ENCODE data around the gene PSMD4.

The PSMD4 gene

GRCh38 chr1:151282883-151283725 lies 28.6 kb downstream of the PSMD4 start:
- ATAC-seq, result peak; percentile 3
- TF ChIP-seq SNAI2 (CRISPR knock-in tag; IDR thresholded peaks at IDR 0.05) (no peak), GLIS3 (CRISPR knock-in tag; IDR thresholded peaks at IDR 0.05) (no peak), CSRNP3 (CRISPR knock-in tag; IDR thresholded peaks at IDR 0.05) (no peak), RARB (CRISPR knock-in tag; IDR thresholded peaks at IDR 0.05) (no peak), CREB5 (CRISPR knock-in tag; IDR thresholded peaks at IDR 0.05; ENCODE audit: low read depth) (no peak), OSR1 (CRISPR knock-in tag; IDR thresholded peaks at IDR 0.05) (no peak), ARNTL (CRISPR knock-in tag; IDR thresholded peaks at IDR 0.05; ENCODE audit: borderline replicate concordance, low read depth) (no peak), PPARA (CRISPR knock-in tag; IDR thresholded peaks at IDR 0.05; ENCODE audit: borderline replicate concordance) (no peak), TSHZ2 (CRISPR knock-in tag; IDR thresholded peaks at IDR 0.05) (no peak), CSDC2 (CRISPR knock-in tag; IDR thresholded peaks at IDR 0.05) (no peak), ZC3H10 (CRISPR knock-in tag; IDR thresholded peaks at IDR 0.05) (no peak), PATZ1 (CRISPR knock-in tag; IDR thresholded peaks at IDR 0.05; ENCODE audit: borderline replicate concordance) (no peak), ZFP3 (CRISPR knock-in tag; IDR thresholded peaks at IDR 0.05) (no peak), ZFP30 (CRISPR knock-in tag; IDR thresholded peaks at IDR 0.05) (no peak), ZNF8 (CRISPR knock-in tag; IDR thresholded peaks at IDR 0.05) (no peak), ESRRG (CRISPR knock-in tag; IDR thresholded peaks at IDR 0.05) (no peak), POU6F1 (CRISPR knock-in tag; IDR thresholded peaks at IDR 0.05; ENCODE audit: borderline replicate concordance, low read depth) (no peak), BACH2 (CRISPR knock-in tag; IDR thresholded peaks at IDR 0.05; ENCODE audit: borderline replicate concordance) (no peak), TCF4 (CRISPR knock-in tag; IDR thresholded peaks at IDR 0.05; ENCODE audit: borderline replicate concordance) (no peak), TOX (CRISPR knock-in tag; IDR thresholded peaks at IDR 0.05; ENCODE audit: borderline replicate concordance) (no peak)

GRCh38 chr1:151284013-151284577 lies 29.6 kb downstream of the PSMD4 start:
- TF ChIP-seq ISL1 (CRISPR knock-in tag; IDR thresholded peaks at IDR 0.05), result no peak
- TF ChIP-seq ZNF70 (CRISPR knock-in tag; IDR thresholded peaks at IDR 0.05), result no peak
- no peak for TF ChIP-seq GLIS3 (CRISPR knock-in tag; IDR thresholded peaks at IDR 0.05)
- TF ChIP-seq TOX (CRISPR knock-in tag; IDR thresholded peaks at IDR 0.05; ENCODE audit: borderline replicate concordance), result no peak
- TF ChIP-seq RARB (CRISPR knock-in tag; IDR thresholded peaks at IDR 0.05), result no peak
- TF ChIP-seq TCF4 (CRISPR knock-in tag; IDR thresholded peaks at IDR 0.05; ENCODE audit: borderline replicate concordance), result no peak
- TF ChIP-seq ESRRG (CRISPR knock-in tag; IDR thresholded peaks at IDR 0.05), result no peak
- no peak for TF ChIP-seq ZNF8 (CRISPR knock-in tag; IDR thresholded peaks at IDR 0.05)
- no peak for TF ChIP-seq CREB5 (CRISPR knock-in tag; IDR thresholded peaks at IDR 0.05; ENCODE audit: low read depth)
- no peak for TF ChIP-seq BACH2 (CRISPR knock-in tag; IDR thresholded peaks at IDR 0.05; ENCODE audit: borderline replicate concordance)
- no peak for TF ChIP-seq TSHZ2 (CRISPR knock-in tag; IDR thresholded peaks at IDR 0.05)
- no peak for TF ChIP-seq PPARA (CRISPR knock-in tag; IDR thresholded peaks at IDR 0.05; ENCODE audit: borderline replicate concordance)
- ATAC-seq, result no peak

Data from SK-N-SH treated with all-trans-retinoic acid at 6 μM for 48 hours (cell line).